ENCODE measurements around the gene DDX19B. TPM values are rescaled to one million over a fixed set of nuclear protein-coding genes. Genes with fewer than 3 reads are reported as not detected.
A peak's percentile ranks its signal among the peaks of the same experiment; 100 is the strongest.
"Not testable (repeated sequence)": the region's sequence is repeated elsewhere in the genome, so short reads cannot be mapped to it uniquely, and the experiment has no call there.

Gene DDX19B
- polyA plus RNA-seq (2013, experiment 1 of 2; ENCODE audit: insufficient read length) = 38.1 TPM
- 37.6 TPM for polyA plus RNA-seq (2013, experiment 2 of 2; ENCODE audit: insufficient read length)

DNA sequence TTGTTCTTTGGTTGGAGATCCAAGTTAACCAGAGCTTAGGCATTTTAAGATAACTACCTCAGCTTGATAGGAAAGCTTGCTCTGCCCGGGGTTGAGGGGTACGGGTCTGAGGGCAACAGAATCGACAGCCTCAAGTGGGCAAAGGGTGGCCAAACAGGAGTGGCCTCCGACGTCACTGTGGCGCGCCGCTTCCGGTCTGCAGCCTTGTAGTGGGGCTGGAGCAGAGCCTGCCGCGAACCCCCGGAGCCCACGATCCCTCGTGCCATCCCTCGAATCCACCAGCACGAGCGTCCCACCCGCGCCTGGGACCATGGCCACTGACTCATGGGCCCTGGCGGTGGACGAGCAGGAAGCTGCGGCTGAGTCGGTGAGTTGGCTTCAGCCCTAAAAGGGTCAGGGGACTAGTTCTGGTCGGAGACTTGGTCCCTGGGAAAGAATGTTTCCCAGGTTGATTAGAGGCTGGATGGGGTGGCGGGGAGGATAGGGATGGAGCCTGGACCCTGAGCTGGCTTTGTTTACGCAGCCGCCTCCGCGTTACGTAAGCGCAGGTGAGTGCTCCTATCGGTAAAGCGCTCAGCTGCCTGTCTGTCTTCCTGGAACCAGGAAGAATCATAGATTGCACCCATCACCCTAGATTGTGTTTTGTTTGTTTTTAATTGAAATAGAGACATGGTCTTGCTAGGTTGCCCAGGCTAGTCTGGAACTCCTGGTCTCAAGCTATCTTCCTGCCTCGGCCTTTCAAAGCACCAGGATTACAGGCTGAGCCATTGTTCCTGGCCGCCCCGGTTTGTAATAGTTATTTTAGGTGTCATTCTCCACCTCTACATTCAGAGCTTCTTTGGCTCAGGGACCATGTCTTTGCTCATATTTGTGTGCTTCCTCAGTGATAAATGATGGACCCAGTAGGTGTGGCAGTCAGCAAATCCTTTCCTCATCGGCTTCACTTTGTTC is at the start of gene DDX19B:
Gene DDX19B, plus strand, starts transcription at position 199 of the 951 bp plus-strand sequence. Its CDS starts 112 bp downstream, at position 311.
- peak; percentile 67 for DNase-seq

DNA sequence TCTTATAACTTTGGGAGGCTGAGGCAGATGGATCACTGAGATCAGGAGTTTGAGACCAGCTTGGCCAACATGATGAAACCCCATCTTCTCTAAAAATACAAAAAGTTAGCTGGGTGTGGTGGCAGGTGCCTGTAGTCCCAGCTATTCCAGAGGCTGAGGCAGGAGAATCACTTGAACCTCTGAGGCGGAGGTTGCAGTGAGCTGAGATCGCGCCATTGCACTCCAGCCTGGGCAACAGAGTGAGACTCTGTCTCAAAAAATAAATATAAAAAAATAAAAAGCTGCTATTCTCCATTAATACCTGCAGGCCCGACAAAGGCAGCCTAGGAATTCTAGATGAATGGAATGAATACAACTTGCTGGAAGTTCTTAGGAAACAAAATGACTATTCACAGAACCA is 49.3 kb upstream of the DDX19B start:
- not testable (repeated sequence) for DNase-seq

DNA sequence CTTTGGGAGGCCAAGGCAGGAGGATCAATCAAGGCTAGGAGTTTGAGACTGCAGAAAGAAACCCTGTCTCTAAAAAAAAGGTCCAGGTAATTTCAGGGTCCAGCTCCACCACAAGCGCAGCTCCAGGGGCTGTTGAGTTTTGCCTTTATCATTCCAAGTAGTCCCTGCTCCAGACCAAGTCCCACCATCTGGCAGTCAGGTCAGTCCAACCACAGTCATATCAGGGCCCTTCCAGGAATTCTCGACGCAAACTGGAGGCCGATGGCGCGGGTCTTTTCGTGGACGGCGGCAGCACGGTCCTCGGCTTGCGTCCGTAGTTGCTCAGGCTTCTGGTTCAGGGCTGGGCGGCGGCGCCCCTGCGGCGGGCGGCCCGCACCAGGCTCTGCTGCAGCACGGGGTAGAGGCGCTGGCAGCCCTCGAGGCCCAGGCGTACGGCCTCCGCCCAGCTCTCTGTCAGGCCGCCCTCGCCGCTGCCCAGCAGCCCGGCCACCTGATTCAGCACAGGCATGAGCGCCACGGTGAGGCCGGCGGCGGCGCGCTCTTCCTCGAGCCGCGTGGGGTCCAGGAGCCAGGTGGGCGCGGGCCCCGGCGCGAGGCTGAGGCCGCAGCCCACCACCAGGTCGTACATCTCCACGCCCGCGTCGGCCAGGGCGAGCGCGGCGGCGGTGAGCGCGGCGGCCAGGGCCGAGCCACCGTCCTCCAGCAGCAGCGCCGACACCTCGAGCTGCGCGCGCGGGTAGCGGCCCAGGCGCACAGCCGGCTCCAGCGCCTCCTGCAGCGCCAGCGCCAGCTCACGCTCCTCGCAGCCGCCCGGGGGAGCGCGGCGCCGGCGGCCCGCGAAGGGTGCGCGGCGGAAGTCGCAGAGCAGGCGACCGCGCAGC is 48.0 kb upstream of the DDX19B start:
- peak; percentile 33 for DNase-seq

DNA sequence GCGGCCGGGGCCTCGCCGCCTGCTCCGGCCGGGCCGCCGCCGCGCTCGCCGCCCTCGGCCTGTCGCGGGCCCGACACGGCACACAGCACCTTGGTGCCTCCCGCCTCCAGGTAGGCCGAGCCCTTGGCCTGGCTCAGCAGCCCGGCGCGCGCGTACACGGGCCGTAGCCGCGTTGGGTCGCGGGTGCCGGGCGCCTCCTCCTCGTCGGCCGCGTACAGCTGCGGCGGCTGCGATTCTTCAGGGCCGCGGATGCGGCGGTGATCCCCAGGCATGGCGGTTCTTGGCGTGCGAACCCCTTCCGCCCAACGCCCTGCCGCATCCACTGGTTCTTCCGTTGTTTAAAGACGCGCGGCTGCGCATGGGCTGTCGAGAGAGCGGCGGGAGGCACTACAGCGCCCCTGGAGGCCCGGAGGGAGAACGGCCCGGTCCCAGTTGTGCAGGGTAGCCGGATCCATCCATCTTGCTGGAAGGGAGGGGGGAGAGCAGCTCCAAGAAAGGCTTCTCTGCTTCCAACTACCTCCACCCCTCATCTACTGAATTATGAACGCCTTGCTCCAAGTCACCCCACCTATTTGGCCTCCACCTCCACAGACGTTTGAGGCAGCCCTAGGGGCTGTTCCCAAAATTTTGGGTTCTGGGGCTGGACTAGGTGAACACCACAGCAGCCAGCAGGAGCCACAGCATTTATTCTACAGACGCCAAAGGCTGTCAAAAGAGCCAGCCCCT is 47.2 kb upstream of the DDX19B start, which contains the start of gene EXOSC6:
Gene EXOSC6, minus strand, starts transcription at position 312 of the 726 bp plus-strand sequence. Its CDS starts 40 bp downstream, at position 272.
- peak; percentile 93 for DNase-seq

DNA sequence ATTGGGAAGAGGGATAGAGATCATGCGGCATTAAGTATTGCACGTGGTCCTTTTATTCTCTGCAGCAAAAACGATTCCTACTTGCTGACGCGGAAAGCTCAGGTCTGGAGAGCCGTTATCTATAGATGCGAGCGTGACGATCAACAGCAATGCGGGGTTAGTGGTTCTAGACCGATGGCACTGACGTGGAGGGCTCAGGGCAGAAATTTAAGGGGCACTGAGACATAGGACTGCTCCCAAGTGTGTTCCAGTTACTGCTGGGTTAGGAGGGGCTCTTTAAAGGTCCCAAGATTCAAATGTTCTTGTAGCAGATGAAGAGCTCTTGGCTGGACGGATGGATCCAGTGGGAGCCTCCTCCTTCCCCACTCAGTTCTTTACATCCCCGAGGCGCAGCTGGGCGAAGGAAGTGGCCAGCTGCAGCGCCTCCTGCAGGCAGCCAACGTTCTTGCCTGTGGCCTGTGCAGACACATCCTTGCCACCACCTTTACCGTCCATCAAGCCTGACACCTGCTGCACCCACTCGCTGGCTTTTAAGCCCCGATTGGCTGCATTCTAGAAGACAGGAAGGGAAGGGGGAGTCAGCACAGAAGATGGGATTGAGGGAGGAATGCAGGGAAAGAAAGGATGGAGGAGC is 46.5 kb upstream of the DDX19B start:
- no peak for DNase-seq

DNA sequence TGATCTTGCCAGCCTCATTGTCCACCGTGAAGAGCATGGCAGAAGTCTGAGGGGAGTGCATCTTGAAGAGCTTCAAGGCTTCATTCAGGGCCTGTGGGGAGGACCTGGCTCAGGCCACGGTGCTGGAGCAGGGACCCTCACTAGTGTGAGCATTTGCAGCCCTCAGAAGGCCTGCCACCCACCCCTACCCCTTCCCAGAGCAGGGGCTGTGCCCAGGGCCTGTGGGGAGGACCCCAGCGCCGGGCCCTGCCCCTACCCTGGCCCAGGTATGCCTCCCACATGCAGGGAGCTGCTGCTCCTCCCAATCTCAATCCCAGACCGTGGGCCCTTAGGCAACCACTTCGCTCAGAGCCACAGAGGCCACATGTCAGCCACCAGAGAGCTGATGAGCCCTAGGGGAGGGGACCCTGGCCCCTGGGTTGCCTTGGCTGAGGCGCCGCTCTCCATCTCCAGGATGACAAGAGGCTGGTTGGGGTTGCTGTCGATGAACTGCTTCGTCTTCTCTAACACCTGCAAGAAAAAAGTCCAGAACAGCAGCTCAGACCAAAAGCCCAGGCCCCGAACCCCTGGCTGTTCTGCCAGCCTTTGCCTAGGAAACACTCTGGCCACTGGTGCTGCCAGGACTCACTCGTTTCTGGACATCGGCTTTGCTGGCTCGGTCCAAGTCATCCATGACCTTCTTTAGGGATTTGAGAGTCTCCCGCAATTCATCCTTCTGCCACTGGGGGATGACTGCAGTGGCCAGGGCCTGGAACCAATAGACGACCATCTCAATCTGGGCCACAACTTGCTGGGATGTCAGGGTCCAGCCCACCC is 45.5 kb upstream of the DDX19B start:
- DNase-seq = peak; percentile 18

DNA sequence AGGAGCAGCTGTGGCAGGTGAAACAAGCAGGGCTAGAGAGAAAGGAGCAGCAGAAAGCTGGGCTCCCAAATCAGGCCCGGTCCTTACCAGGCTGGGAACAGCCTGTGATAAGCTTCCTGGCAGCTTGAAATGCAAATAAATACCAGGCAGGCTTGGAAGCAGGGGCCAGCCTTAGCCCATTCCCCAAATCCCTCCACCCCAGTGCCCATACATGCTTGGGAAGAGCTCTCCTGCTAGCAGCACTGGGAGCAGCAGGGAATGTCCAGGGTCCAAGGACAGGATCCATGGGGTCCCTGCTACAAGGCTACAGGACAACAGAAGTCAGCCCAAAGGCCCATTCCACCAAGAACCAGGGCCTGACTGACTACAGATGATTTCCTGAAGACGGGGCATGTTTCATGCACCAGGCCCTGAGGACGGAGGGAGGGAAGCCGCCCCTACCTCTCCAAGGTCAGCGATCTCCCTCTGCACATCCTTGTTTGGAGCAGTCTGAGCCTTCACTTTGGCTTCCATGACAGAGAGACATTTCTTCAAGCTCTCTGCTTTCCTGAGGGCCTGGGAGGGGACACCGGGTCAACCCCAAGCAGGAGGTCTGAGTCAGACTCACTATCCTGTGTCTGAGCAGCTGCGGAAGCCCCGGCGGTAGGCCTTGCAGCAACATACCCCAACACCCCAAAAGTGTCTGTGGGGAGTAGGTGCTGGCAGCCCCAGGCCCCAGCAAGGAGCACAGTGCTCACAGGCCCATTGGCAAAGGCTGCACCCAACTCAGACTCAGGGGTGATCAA is 44.6 kb upstream of the DDX19B start:
- no peak for DNase-seq

DNA sequence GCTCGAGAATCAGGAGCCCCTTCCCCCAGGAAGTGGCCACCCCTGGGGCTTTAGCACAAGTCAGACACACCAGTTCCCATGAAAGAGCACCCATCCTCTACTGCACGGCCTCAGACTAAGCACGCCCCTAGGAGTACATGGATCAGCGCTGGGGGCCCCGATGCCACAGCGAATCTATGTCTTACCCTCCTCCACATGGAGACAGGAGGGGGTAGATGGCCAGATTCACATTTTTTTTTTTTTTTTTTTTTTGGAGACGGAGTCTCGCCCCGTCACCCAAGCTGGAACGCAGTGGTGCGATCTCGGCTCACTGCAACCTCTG is 44.1 kb upstream of the DDX19B start:
- no peak for DNase-seq

DNA sequence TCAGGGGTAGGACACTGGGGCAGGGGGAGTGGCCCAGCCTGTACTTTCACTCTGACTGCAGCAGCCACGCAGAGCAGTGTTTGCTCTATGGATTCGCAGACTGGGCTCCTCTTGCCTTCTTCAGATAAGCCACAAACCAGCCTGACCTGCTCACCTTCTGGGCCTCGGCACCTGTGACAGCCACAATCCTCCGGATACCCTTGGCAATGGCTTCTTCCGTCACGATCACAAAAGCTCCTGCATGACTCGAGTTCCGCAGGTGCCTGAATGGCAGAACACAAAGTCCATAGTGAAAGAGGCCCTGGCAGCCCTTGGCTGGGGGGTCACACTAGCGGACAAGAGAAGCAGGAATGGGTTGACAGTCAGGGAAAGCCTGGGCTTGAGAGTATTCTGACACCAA is 43.4 kb upstream of the DDX19B start:
- no peak for DNase-seq

DNA sequence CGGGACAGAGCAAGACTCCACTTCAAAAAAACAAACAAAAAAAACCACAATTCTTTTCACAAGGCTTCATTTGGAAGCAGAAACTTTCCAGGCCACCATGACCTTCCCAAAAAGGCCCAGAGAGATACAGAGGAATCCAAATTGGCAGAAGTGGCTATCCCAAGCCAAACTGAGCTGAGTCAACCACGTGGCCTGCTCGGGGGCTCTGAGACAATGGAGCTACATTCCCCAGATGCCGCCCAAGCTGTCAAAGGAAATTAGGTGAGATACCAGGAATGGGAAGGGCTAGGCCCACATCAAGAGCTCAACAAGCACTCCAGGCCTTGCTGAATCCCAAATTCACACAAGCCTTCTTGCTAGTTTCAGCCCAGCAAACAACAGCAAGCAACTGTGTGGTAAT is 41.6 kb upstream of the DDX19B start:
- DNase-seq = no peak

DNA sequence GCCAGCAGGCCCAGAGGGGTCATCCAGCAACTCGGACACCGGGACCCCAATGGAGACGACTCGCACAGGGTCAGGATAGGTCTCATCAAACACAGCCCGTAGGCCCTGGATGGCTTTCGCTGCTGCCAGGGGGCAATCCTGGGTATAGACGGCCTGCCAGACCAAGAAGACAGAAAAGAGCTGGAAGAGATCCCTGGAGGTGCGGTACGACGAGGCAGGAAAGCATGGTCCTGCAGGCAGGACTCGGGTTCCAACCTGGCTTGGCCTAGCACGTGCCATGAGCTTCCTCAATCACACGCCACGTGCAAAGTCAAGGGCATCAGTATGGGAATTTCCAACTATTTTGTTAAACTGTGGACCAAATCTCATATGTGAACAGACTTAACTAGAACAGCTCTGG is 40.9 kb upstream of the DDX19B start:
- no peak for DNase-seq

DNA sequence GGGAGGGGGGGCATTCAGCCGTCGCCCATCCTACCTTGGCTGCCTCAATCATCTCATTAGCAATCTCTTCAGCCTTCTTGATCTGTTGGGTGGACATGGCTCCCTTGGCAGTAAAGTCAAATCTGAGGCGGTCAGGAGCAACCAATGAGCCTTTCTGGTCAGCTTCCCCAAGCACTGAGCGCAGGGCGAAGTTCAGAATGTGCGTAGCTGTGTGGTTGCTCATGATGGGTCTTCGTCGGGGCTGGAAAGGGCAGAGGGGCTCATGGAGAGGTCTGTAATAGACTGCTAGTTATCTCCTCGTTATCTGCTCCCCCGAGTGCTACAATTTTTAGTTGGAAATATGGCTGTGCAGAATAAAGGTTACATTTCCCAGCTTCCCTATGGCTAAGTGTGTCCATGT is 40.0 kb upstream of the DDX19B start:
- DNase-seq = no peak

DNA sequence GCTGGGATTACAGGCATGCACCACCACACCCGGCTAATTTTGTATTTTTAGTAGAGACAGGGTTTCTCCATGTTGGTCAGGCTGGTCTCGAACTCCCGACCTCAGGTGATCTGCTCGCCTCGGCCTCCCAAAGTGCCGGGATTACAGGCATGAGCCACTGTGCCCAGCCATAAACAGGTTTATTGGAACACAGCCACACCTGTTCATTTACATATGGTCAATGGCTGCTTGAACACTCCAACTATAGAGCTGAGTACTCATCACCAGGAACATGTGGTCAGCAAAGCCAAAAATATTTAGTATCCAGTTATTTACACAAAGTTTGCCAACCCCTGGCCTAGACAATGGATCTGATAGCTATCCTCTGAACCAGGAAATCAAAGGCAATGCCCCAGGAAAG is 39.1 kb upstream of the DDX19B start:
- DNase-seq = not testable (repeated sequence)

DNA sequence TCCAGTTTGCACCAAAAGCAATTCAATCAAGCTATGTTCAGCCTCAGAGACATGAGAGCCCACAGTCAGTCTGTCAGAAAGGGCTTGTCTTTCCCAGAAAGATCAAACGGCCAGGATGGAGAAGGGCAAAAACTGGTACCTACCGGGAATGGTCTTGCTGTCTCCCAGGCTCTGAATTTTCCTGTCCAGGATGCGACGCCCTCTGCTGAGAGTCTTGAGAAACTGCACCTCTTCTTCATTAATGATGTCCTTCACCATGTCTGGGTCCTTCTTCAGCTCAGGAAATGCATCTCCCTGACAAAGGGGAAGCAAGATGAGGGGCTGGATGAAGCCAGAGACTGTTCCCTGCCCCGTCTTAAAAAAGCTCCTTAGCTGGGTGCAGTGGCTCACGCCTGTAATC is 31.5 kb upstream of the DDX19B start:
- peak; percentile 23 for DNase-seq

DNA sequence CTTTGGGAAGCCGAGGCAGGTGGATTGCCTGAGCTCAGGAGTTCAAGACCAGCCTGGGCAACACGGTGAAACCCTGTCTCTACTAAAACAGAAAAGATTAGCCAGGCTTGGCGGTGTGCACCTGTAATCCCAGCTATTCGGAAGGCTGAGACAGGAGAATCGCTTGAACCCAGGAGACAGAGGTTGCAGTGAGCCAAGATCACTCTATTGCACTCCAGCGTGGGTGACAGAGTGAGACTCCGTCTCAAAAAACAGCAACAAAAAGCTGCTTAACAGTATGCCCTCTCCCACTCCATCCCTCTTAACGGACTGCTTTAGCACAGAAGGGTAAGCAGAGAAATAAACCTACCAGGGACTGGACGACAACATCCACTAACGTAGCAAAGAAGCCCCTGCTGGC is 31.1 kb upstream of the DDX19B start:
- not testable (repeated sequence) for DNase-seq

DNA sequence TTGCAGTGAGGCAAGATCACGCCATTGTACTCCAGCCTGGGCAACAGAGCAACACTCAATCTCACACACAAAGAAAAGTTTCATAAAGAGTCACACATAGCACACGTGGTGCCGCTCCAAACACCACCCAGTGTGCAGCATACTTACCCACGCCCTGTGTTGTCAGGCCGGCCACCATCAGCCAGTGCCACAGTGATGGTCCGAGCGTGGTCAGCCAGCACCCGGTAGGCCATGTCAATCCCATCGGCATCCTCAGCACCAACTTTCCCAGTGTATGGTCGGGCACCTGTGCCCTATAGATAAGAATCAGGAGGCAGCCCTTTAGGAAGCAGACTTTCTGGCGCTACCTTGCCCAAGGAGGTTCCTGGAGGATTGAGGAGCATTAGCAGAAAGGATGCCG is 29.5 kb upstream of the DDX19B start:
- DNase-seq = no peak

DNA sequence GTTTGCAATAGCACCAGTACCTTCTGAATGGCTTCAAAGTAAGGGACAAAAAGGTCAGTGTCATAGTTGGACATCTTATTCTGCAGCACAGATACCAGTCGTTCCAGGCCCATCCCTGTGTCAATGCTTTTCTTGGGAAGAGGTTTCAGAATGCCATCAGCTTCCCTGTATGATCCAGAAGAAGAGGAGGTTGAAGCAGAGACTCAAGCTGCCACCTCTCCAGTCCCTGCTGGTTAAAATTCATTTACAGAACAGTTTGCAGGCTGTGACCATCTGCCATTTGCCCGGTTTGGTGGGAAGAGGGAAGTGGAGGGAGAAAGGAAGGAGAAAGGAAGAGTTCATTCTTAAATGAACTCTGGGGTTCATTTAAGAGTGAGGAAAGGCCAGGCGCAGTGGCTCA is 28.8 kb upstream of the DDX19B start:
- DNase-seq = no peak

DNA sequence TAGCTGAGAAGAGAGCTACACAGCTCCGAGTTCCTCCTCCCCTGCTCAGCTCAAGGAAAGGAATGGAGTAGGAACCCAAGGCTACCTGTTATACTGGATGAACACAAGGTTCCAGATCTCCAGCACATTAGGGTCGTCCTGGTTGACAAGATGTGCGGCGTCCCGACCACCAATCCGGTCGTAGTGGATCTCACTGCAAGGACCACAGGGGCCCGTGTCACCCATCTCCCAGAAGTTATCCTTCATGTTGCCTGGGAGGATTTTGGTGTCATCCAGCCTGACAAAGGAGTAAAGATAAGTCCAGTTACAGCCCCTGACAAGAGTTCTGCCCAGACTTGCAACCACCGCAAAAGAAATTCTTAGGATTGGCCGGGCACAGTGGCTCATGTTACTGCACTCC is 27.3 kb upstream of the DDX19B start:
- no peak for DNase-seq

DNA sequence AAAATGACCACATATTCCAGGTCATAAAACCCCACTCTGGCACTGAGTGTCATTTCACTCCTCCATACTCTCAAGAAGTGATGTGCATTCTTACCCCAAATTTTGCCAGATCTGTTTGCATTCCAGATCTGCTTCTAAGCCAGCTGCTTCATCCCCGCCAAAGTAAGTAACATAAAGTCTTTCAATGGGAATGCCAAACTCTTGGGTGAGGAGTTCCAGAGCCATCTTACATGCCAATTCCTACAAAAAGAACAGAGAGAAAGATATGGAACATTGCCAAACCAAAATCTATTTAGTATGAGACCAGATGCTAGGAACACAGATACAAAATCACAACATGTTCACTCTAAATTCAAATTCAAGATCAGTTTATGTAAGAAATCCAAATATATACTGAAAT is 22.6 kb upstream of the DDX19B start:
- no peak for DNase-seq

DNA sequence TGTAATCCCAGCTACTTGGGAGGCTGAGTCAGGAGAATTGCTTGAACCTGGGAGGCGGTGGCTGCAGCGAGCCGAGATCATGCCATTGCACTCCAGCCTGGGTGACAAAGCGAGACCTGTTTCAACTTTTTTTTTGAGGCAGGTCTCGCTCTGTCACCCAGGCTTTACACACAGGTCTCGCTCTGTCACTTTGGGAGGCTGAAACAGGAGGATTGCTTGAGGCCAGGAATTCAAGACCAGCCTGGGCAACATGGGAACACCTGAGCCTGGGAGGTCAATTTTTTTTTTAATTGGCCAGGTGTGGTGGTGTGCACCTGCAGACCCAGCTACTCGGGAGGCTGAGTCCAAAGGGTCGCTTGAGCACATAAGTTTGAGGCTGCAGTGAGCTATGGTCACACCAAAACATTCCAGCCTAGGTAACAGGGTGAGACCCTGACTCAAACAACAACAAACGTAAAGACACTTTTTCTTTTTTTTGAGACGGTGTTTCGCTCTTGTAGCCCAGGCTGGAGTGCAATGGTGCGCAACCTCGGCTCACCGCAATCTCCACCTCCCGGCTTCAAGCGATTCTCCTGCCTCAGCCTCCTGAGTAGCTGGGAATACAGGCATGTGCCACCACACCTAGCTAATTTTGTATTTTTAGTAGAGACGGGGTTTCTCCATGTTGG is 11.5 kb upstream of the DDX19B start:
- DNase-seq = not testable (repeated sequence)

All from fibroblast of skin of abdomen (primary cell).